GM12878 (cell line): Measurements from ENCODE around the gene SMTNL2. TPM values are rescaled to one million over a fixed set of nuclear protein-coding genes. Genes with fewer than 3 reads are reported as not detected.

Experiments
- ATAC-seq: fragments of 200-7000 bp; cut with Tn5 transposase; 3 replicates; pipeline ENCODE4 v1.9.1; 2020; ENCODE audit warnings: mild to moderate bottlenecking, moderate library complexity
- BruUV-seq: library from RNA; stranded (reverse); fragments of 400-500 nt; replicated peaks from 2 replicates; lab custom pipeline; 2021; lab: Mats Ljungman, UMichigan
- CTCF ChIA-PET: fragments of 300-600 bp; sonication (Branson Sonifier 250); formaldehyde crosslinking; extraction: SDS; loops from one replicate; lab custom pipeline; 2021; ENCODE audit warnings: inconsistent platforms; lab: Yijun Ruan, JAX
- POLR2A ChIA-PET: fragments of 350-600 bp; formaldehyde crosslinking; extraction: SDS; loops from one replicate; lab custom pipeline; 2021; ENCODE audit warnings: inconsistent platforms; lab: Charles Lee
- RAD21 ChIA-PET: fragments of 300-600 bp; sonication (Branson Sonifier 250); formaldehyde crosslinking; loops from one replicate; lab custom pipeline; 2023; ENCODE audit warnings: antibody characterized with exemption; ENCODE audit not compliant: unreplicated experiment; lab: Charles Lee
- SMC1A ChIA-PET: fragments of 300-600 bp; sonication (Branson Sonifier 250); formaldehyde crosslinking; loops from one replicate; lab custom pipeline; 2023; ENCODE audit not compliant: unreplicated experiment, uncharacterized antibody; lab: Charles Lee
- DNase-seq: peaks from one replicate; pipeline ENCODE4 v3.0.0-alpha.2; 2011; ENCODE audit warnings: low read depth, low spot score
- FAIRE-seq: peaks from 3 replicates; lab custom pipeline; 2011; peaks lifted over from hg19 to GRCh38; lab: Jason Lieb, UNC
- H2AFZ ChIP-seq: 2 replicates; pipeline ENCODE4 v1.6.0; 2011; ENCODE audit warnings: low read depth, low read length, control low read depth; ENCODE audit not compliant: control insufficient read depth
- H3K27ac ChIP-seq: 2 replicates; pipeline ENCODE4 v1.5.1; 2011; ENCODE audit warnings: control low read depth; ENCODE audit not compliant: control insufficient read depth, insufficient read depth
- H3K27me3 ChIP-seq, 2 experiments: replicated peaks in 1 of 2; 2 replicates each; pipeline versions ENCODE4 v1.6.0 to v1.6.1; 2011; ENCODE audit warnings: low read length in 1 of 2; ENCODE audit not compliant: control insufficient read depth in 2 of 2, insufficient read depth in 2 of 2
- H3K36me3 ChIP-seq, 2 experiments: 2 replicates each; pipeline ENCODE4 v1.5.1; 2011; ENCODE audit warnings: low read length in 1 of 2; ENCODE audit not compliant: control insufficient read depth in 2 of 2, insufficient read depth in 2 of 2
- H3K4me1 ChIP-seq: 2 replicates; pipeline ENCODE4 v1.6.1; 2011; ENCODE audit warnings: mild to moderate bottlenecking, low read length, moderate library complexity, mixed read lengths; ENCODE audit not compliant: control insufficient read depth, insufficient read depth
- H3K4me2 ChIP-seq: 2 replicates; pipeline ENCODE4 v1.6.0; 2011; ENCODE audit warnings: control low read depth; ENCODE audit not compliant: control insufficient read depth, insufficient read depth
- H3K4me3 ChIP-seq: fragments of 200-600 bp; sonication (generic); 2 replicates; pipeline ENCODE4 v1.5.1; 2016
- H3K79me2 ChIP-seq: 2 replicates; pipeline ENCODE4 v1.6.0; 2011; ENCODE audit warnings: low read length; ENCODE audit not compliant: control insufficient read depth, insufficient read depth
- H3K9ac ChIP-seq: 2 replicates; pipeline ENCODE4 v1.8.0; 2011; ENCODE audit warnings: low read length, control low read depth, mixed read lengths; ENCODE audit not compliant: control insufficient read depth, insufficient read depth
- H3K9me3 ChIP-seq: replicated peaks from 3 replicates; pipeline ENCODE4 v1.5.1; 2011; ENCODE audit warnings: mild to moderate bottlenecking, low read length; ENCODE audit not compliant: control insufficient read depth, insufficient read depth
- H4K20me1 ChIP-seq: 2 replicates; pipeline ENCODE4 v1.6.0; 2011; ENCODE audit not compliant: control insufficient read depth, insufficient read depth
- ASH2L ChIP-seq: fragments of 300-600, 200-600 bp; sonication (generic); IDR thresholded peaks from 2 replicates; pipeline ENCODE4 v1.6.1; 2017; ENCODE audit warnings: low read depth, mild to moderate bottlenecking, borderline replicate concordance
- BACH1 ChIP-seq: fragments of 450-650 bp; IDR thresholded peaks from 2 replicates; pipeline ENCODE4 v1.6.1; 2017; ENCODE audit warnings: mild to moderate bottlenecking, borderline replicate concordance
- E2F4 ChIP-seq: IDR thresholded peaks from 2 replicates; pipeline ENCODE4 v1.6.1; 2012; ENCODE audit warnings: low read depth, low read length, improper control_type of control experiment
- E2F8 ChIP-seq: fragments of 450-650 bp; IDR thresholded peaks from 2 replicates; pipeline ENCODE4 v1.6.1; 2018; ENCODE audit warnings: mild to moderate bottlenecking, low read depth, moderate library complexity; ENCODE audit not compliant: partially characterized antibody
- IKZF1 ChIP-seq: fragments of 450-650 bp; conservative IDR thresholded peaks from 2 replicates; pipeline ENCODE4 v1.6.1; 2017; ENCODE audit warnings: antibody characterized with exemption, mild to moderate bottlenecking
- POLR2A ChIP-seq: IDR thresholded peaks from 2 replicates; pipeline ENCODE4 v1.6.1; 2011; ENCODE audit warnings: low read depth, mild to moderate bottlenecking, low read length
- POLR2AphosphoS2 ChIP-seq: IDR thresholded peaks from 2 replicates; pipeline ENCODE4 v1.6.1; 2011; ENCODE audit warnings: low read depth, mild to moderate bottlenecking, low read length, improper control_type of control experiment, moderate library complexity
- SMC3 ChIP-seq: IDR thresholded peaks from 2 replicates; pipeline ENCODE4 v1.6.1; 2011; ENCODE audit warnings: low read length, improper control_type of control experiment, borderline replicate concordance
- whole genome bisulfite sequencing: methylation state at CpG from one replicate; pipeline ENCODE4 v1.1.6; 2016; ENCODE audit warnings: low lambda C conversion rate; ENCODE audit not compliant: insufficient replicate concordance, insufficient coverage; ENCODE audit errors: missing lambda C conversion rate; 5-methylcytosine and 5-hydroxymethylcytosine counted together
- in situ Hi-C: fragments of 300-500 bp; cut with MboI; formaldehyde crosslinking; loops from 9 replicates; pipeline ENCODE4 v1.14.3; 2018; ENCODE audit warnings: mixed read lengths
- intact Hi-C: fragments of 100-400 bp; cut with micrococcal nuclease; formaldehyde crosslinking; loops from one replicate; pipeline ENCODE4 v1.14.2; 2022; ENCODE audit not compliant: unreplicated experiment
- polyA plus RNA-seq, 11 experiments: library from polyadenylated mRNA; depleted of rRNA in 4 of 11; unstranded in 6 of 11; stranded (reverse) in 5 of 11; fragments of >200 nt; fragmentation: Nextera tagmentation in 4 of 11; fragmentation: Illumina TruSeq in 1 of 11; extraction: Ambion mirVana in 4 of 11; extraction: Trizol in 1 of 11; gene quantifications; 1 replicate in 1 of 11; 2 replicates in 10 of 11; pipeline versions ENCODE4 v1.2.1 to v1.2.3, GENCODE V29; 2011 to 2016; ENCODE audit warnings: inconsistent platforms in 2 of 11, missing spikeins in 2 of 11, low read depth in 1 of 11
- total RNA-seq, 4 experiments: library from RNA; depleted of rRNA in 3 of 4; stranded (reverse); fragments of >200 nt in 3 of 4; fragmentation: Illumina TruSeq in 1 of 4; extraction: Trizol in 1 of 4; gene quantifications; 2 replicates each; pipeline versions ENCODE4 v1.2.1 to v1.2.3, GENCODE V29; 2013 to 2021

The SMTNL2 gene
- total and polyA plus RNA-seq, 10 of the 15 experiments (the other 5 are each of a cell fraction or from before 2014, with no cell fraction given) = not detected

- BruUV-seq = no TSS peak
- intact Hi-C loops (no loop called here), in situ Hi-C loops (no loop called here)
- RAD21 ChIA-PET = interaction anchor here (0.5 to 1.6 kb wide), 3 partner anchors 9 to 777 kb away, joined by 3 read pairs; no protein-coding TSS in a partner anchor
- Histone ChIP-seq H3K27ac (no peak overlapping the region), H3K4me2 (peak overlapping the region; percentile 32), H3K27me3 (no peaks in the 10 kb centered on the region), H3K79me2 (peaks cover 27% of the 10 kb centered on the region), H3K9ac (peak overlapping the region; percentile 90), H4K20me1 (no peaks in the 10 kb centered on the region), H3K9me3 (no peaks in the 10 kb centered on the region), H2AFZ (no peak overlapping the region), H3K36me3 (peaks cover 24 to 28% of the 10 kb centered on the region in 2 experiments), H3K4me3 (peak overlapping the region; percentile 96), H3K4me1 (peaks cover 21% of the 10 kb centered on the region)
- SMC1A ChIA-PET = interaction anchor here (1.3 kb wide), 1 partner anchor 30 kb away, joined by 4 read pairs; no protein-coding TSS in a partner anchor
- no peak for ATAC-seq
- DNase-seq = no peak
- WGBS = 85% methylated on average over 9 of the region's 9 CpGs
- no peak for TF ChIP-seq E2F4
- TF ChIP-seq POLR2AphosphoS2 = no peak
- TF ChIP-seq IKZF1 = no peak
- TF ChIP-seq ASH2L = no peak
- TF ChIP-seq E2F8 = no peak
- no peak for TF ChIP-seq POLR2A
- no peak for TF ChIP-seq BACH1
- TF ChIP-seq SMC3 = no peak
- no peak for FAIRE-seq
- POLR2A ChIA-PET = no interaction called here
- CTCF ChIA-PET = interaction anchor here (1.4 to 5.8 kb wide), 2 partner anchors 10 to 14 kb away, joined by 3 to 60 read pairs; no protein-coding TSS in a partner anchor
These were observed 30.7 kb upstream of the SMTNL2 start for GRCh38 chr17:4553669-4554068.
